ENCODE results near the gene JADE1.

Gene JADE1

GRCh38 chr4:128869776-128870509, 60.4 kb downstream of the JADE1 start:
- DNase-seq (ENCODE audit: low read depth in 4 of 4, low spot score in 1 of 4), result no peak

GRCh38 chr4:128871948-128872347, 62.4 kb downstream of the JADE1 start:
- no peak for DNase-seq (ENCODE audit: low read depth in 4 of 4, low spot score in 1 of 4)

GRCh38 chr4:128876200-128876599, 66.7 kb downstream of the JADE1 start:
- DNase-seq (ENCODE audit: low read depth in 4 of 4, low spot score in 1 of 4), result no peak

GRCh38 chr4:128877934-128878333, 68.4 kb downstream of the JADE1 start:
- no peak for DNase-seq (ENCODE audit: low read depth in 4 of 4, low spot score in 1 of 4)

GRCh38 chr4:128879283-128879682, 69.8 kb downstream of the JADE1 start:
- DNase-seq (ENCODE audit: low read depth in 4 of 4, low spot score in 1 of 4), result no peak

GRCh38 chr4:128879971-128880370, 70.5 kb downstream of the JADE1 start:
- no peak for DNase-seq (ENCODE audit: low read depth in 4 of 4, low spot score in 1 of 4)

DNA sequence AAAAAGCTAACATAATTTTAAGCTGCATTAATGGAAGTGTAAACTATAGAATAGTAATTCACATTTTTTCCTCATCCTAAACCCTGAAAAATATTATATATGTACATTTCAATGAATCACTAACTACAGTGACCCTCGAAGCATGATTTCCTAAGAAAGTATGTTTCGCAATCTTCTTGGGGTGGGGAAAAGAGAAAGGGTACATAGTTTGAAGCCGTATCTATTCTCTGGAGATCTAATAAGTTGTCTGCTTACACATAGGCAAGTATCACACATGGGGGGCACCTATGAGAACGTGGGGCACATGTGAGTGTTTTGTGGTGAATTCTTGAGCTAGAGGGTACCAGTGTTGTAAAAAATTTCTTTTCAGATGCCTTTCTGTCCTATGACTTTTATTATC, 71.2 kb downstream of the JADE1 start:
- DNase-seq (ENCODE audit: low read depth in 4 of 4, low spot score in 1 of 4), result no peak

DNA sequence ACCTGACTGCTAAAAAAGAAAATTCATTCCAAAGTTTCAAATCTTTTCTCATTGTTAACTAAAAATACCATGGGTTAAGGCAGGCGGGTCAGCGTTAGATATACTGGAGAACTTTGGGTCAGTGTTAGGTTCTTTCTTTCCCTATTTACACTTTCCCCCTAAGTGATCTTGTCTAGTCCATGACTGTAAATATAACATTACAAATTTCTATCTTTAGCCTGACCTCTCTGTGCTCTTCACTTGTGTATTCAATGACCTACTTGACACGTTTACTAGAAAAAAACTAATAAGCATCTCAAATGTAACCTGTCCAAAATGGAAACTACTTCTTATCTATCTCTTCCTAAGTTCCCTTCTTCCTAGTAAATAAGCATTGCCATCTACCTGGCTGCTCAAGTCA, 95.3 kb downstream of the JADE1 start:
- no peak for DNase-seq (ENCODE audit: low read depth in 4 of 4, low spot score in 1 of 4)

DNA sequence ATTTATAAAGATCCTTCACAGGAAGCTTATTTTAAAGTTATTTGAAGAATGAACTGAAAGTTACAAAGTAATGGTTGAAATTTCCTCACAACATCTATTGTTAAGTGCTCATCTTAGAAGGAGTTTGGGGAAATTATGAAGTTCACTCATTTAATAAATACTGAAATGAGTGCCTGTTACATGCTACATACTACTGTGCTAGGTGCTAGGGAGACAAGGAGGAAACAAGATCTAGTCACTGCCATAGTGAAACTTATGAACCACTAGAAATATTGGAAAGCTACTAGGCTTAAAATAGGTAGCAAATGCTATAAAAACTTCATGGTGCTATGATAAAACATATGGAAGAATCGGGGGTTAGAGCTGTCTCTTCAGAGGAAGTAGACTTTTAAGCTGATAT, 97.1 kb downstream of the JADE1 start:
- DNase-seq (ENCODE audit: low read depth in 4 of 4, low spot score in 1 of 4), result no peak

DNA sequence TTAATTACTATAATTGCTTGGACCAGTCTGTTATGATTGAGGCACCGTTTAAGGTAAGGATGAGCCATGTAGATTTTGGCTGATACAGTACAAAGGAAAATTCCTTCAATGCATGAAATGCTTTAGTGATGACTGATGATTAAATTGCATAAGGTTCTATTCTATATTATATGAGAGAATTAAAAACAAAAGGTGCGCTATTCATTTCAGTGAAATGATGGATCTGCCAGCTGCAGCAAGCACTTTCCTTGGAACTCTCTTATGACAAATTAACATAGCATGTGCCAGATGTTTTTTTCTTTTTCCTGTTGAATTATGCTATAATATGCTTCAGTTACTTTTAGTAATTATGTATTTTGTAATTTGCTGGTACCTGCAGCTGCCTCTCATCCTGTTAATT, 98.5 kb downstream of the JADE1 start:
- DNase-seq (ENCODE audit: low read depth in 4 of 4, low spot score in 1 of 4), result no peak

DNA sequence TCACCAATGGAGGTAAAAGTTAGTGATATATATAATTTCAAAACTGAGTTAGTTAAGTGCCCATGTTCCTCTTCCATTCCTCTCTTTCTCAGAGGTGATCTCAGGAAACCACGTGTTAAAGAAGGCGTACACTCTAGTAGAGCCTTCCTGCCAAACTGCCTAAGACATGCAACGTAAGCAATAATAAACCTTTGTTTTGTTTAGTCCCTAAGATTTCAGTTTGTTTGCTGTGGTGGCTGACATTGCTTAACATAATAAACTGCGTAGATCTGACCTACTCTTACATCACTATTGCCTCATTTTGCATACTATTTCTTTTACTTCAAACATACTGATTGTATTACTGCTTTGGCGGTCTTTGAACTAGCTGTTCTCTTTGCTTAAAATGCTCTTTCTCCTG, 99.2 kb downstream of the JADE1 start:
- no peak for DNase-seq (ENCODE audit: low read depth in 4 of 4, low spot score in 1 of 4)

DNA sequence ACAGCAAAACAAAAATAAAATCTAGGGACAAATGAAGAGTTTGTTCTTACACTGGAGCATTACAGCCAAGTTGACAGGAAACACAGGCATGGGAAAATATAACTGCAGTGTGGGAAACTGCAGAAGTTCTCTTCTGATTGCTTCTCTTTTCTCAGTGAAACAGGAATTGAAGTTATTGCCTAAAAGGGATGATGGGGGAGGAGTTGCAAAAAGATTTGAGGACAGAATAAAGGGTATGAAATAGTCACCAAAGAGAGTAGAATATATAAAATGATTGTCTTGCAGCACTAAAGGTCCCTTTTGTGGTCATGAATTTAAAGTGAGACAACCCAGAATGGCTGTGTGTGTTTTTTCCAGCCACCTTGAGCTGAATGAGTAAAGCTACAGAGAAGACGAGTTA, 103.7 kb downstream of the JADE1 start:
- no peak for DNase-seq (ENCODE audit: low read depth in 4 of 4, low spot score in 1 of 4)

DNA sequence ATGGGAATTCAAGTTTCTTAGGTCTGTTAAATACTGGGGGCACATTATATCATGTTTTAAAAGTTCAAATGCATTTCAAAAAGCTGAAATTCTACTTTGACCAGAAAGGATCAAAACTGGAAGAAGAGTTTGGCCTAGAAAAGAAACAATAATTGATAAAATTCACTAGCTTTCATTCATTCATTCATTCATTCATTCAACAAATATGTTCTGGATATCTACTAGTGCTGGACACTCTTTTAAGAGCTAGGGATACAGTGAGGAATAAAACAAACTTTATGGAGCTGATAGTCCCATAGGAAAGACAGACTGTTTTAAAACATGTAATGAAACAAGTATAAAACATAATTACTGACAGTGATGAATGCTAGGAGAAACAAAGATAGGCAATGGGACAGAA, 106.0 kb downstream of the JADE1 start:
- no peak for DNase-seq (ENCODE audit: low read depth in 4 of 4, low spot score in 1 of 4)

- DNase-seq (ENCODE audit: low read depth in 4 of 4, low spot score in 1 of 4), result no peak
Measured at GRCh38 chr4:128916832-128917231, 107.3 kb downstream of the JADE1 start.

- DNase-seq (ENCODE audit: low read depth in 4 of 4, low spot score in 1 of 4), result no peak
Measured at GRCh38 chr4:128917781-128918180, 108.3 kb downstream of the JADE1 start.

DNA sequence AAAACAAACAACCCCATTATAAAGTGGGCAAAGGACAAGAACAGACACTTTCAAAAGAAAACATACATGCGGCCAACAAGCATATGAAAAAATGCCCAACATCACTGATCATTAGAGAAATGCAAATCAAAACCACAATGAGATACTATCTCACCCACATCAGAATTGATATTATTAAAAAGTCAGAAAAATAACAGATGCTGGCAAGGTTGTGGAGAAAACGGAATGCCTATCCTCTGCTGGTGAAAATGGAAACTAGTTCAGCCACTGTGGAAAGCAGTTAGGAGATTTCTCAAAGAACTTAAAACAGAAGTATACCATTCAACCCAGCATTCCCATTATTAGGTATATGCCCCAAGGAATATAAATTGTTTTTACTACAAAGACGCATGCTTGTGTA, 112.5 kb downstream of the JADE1 start:
- DNase-seq (ENCODE audit: low read depth in 4 of 4, low spot score in 1 of 4), result no peak
